Measurements from ENCODE around the gene XPO5. TPM values are rescaled to one million over a fixed set of nuclear protein-coding genes. Genes with fewer than 3 reads are reported as not detected.
A peak's percentile ranks its signal among the peaks of the same experiment; 100 is the strongest.

Gene XPO5
- total and polyA plus RNA-seq, 2 experiments from 2014 or later = 18.8 to 27.6 TPM

DNA sequence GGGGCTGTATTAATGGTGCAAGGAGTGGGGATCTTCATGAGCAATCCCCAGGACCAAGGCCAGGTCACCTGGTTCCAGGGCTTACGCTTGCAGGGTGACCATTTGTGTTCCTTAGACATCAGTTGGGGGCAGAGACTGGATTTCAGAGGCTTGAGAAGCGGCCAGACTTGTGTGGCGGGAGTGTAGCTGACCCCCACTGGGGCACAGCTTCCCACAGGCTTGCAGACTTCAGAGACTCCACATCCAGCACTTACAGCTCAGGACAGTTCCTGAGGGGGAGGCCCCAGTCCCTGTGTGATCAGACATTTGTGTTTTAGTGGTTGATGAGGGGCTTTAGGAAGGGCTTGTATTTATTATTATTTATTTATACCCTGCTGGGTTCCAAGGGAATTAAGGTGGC lies 83.2 kb downstream of the XPO5 start:
- H3F3A ChIP-seq (ENCODE audit: insufficient read depth) = peaks cover 22% of the 10 kb centered on the region
- peak overlapping the region; percentile 33 for H3K9ac ChIP-seq
- peak overlapping the region; percentile 74 for H3K4me2 ChIP-seq (ENCODE audit: unreplicated experiment)
- DNase-seq = peak; percentile 67
- H3K79me2 ChIP-seq (ENCODE audit: insufficient read depth) = peaks cover 31% of the 10 kb centered on the region
- H3K27ac ChIP-seq = peak overlapping the region; percentile 55
- H3K4me1 ChIP-seq (ENCODE audit: insufficient read depth) = peaks cover 76% of the 10 kb centered on the region
- no peak for TF ChIP-seq EZH2 (IDR thresholded peaks at IDR 0.05; ENCODE audit: insufficient read depth, poor library complexity, severe bottlenecking)
- no peak for TF ChIP-seq EZH2phosphoT487 (IDR thresholded peaks at IDR 0.05; ENCODE audit: insufficient read depth, low read depth)
- H2AFZ ChIP-seq = peak overlapping the region; percentile 6; the same call in 1 of the 2 replicates
- 6 to 10% methylated on average over 3 of the region's 3 CpGs for WGBS, 2 experiments (ENCODE audit: low coverage in 1 of 2, low lambda C conversion rate in 2 of 2, missing lambda C conversion rate in 2 of 2)
- H3K9me3 ChIP-seq (ENCODE audit: low read depth) = no peaks in the 10 kb centered on the region
- in situ Hi-C loops (cut with MboI) = no loop called here
- H3K4me3 ChIP-seq = peak overlapping the region; percentile 51
- H3K36me3 ChIP-seq (ENCODE audit: low read depth) = no peaks in the 10 kb centered on the region
- no peaks in the 10 kb centered on the region for H3K9me2 ChIP-seq (ENCODE audit: insufficient read depth)
- H3K27me3 ChIP-seq (replicated peaks; ENCODE audit: insufficient read depth) = no peaks in the 10 kb centered on the region
- H4K20me1 ChIP-seq (ENCODE audit: insufficient read depth) = no peaks in the 10 kb centered on the region

GRCh38 chr6:43491750-43492661 lies 83.8 kb downstream of the XPO5 start:
- H3K79me2 ChIP-seq (ENCODE audit: insufficient read depth) = peaks cover 24% of the 10 kb centered on the region
- H3K4me2 ChIP-seq (ENCODE audit: unreplicated experiment) = peak overlapping the region; percentile 74
- H3K4me1 ChIP-seq (ENCODE audit: insufficient read depth) = peaks cover 71% of the 10 kb centered on the region
- H3K9ac ChIP-seq = peak overlapping the region; percentile 33
- peak overlapping the region; percentile 55 for H3K27ac ChIP-seq
- H3K9me3 ChIP-seq (ENCODE audit: low read depth) = no peaks in the 10 kb centered on the region
- peak overlapping the region; percentile 6; the same call in 1 of the 2 replicates for H2AFZ ChIP-seq
- no peaks in the 10 kb centered on the region for H3K9me2 ChIP-seq (ENCODE audit: insufficient read depth)
- 9% methylated on average over 10 of the region's 10 CpGs for WGBS, 2 experiments (ENCODE audit: low coverage in 1 of 2, low lambda C conversion rate in 2 of 2, missing lambda C conversion rate in 2 of 2)
- H3K27me3 ChIP-seq (replicated peaks; ENCODE audit: insufficient read depth) = no peaks in the 10 kb centered on the region
- no peak for TF ChIP-seq EZH2phosphoT487 (IDR thresholded peaks at IDR 0.05; ENCODE audit: insufficient read depth, low read depth)
- no peak for TF ChIP-seq EZH2 (IDR thresholded peaks at IDR 0.05; ENCODE audit: insufficient read depth, poor library complexity, severe bottlenecking)
- peak overlapping the region; percentile 51 for H3K4me3 ChIP-seq
- no peaks in the 10 kb centered on the region for H3K36me3 ChIP-seq (ENCODE audit: low read depth)
- no peaks in the 10 kb centered on the region for H4K20me1 ChIP-seq (ENCODE audit: insufficient read depth)
- DNase-seq = peak; percentile 89
- H3F3A ChIP-seq (ENCODE audit: insufficient read depth) = peaks cover 22% of the 10 kb centered on the region
- in situ Hi-C loops (cut with MboI) = no loop called here

GRCh38 chr6:43490523-43490939 lies 85.3 kb downstream of the XPO5 start:
- no peaks in the 10 kb centered on the region for H3K36me3 ChIP-seq (ENCODE audit: low read depth)
- 51 to 56% methylated on average over 6 of the region's 6 CpGs for WGBS, 2 experiments (ENCODE audit: low coverage in 1 of 2, low lambda C conversion rate in 2 of 2, missing lambda C conversion rate in 2 of 2)
- no peak overlapping the region for H3K4me2 ChIP-seq (ENCODE audit: unreplicated experiment)
- H3K9ac ChIP-seq = no peak overlapping the region
- no peaks in the 10 kb centered on the region for H4K20me1 ChIP-seq (ENCODE audit: insufficient read depth)
- in situ Hi-C loops (cut with MboI) = no loop called here
- H3K27ac ChIP-seq = no peak overlapping the region
- H3K79me2 ChIP-seq (ENCODE audit: insufficient read depth) = peaks cover 19% of the 10 kb centered on the region
- no peaks in the 10 kb centered on the region for H3K27me3 ChIP-seq (replicated peaks; ENCODE audit: insufficient read depth)
- H3K4me1 ChIP-seq (ENCODE audit: insufficient read depth) = peaks cover 57% of the 10 kb centered on the region
- H2AFZ ChIP-seq = no peak overlapping the region
- no peak for TF ChIP-seq EZH2phosphoT487 (IDR thresholded peaks at IDR 0.05; ENCODE audit: insufficient read depth, low read depth)
- no peak for TF ChIP-seq EZH2 (IDR thresholded peaks at IDR 0.05; ENCODE audit: insufficient read depth, poor library complexity, severe bottlenecking)
- no peak overlapping the region for H3K4me3 ChIP-seq
- peaks cover 22% of the 10 kb centered on the region for H3F3A ChIP-seq (ENCODE audit: insufficient read depth)
- DNase-seq = no peak
- H3K9me3 ChIP-seq (ENCODE audit: low read depth) = no peaks in the 10 kb centered on the region
- H3K9me2 ChIP-seq (ENCODE audit: insufficient read depth) = no peaks in the 10 kb centered on the region

DNA sequence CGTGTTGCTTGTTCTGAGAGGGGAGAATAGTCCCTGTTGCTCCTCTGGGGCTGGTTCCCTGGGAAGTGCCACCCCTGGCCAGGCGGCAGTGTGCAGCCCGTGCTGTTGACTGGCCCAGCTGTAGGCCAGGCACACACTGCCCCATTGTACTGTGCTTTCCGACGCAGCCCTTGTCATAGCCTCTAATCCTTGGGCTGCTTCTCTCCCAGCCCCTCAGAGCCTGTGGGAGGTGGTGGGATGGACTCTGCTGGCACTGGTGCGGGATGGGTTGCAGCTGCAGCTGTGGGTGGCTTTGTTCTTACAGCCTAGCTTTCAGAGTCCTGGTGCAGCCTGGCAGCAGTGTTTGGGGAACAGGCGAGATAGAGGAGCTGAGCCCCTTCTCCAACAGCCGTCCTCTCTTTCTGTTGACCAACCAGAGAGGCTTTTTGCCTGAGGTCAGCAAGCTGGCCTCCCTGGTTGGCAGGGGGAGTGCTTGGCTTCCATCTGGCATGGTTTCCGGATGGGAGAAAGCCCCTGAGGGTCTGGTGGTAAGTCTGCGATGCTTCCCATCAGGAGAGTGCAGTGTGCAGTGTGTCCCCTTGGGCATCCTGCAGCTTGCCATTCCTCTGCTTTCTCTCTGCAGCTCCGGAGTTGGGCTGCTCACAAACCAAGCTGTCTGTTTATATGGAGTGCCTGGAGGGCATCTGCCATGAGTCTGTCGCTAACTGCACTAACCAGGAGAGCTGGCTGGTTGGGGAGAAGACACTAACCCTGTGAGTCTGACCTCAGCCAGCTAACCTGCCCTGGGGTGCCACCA lies 86.4 kb downstream of the XPO5 start:
- Histone ChIP-seq H3K79me2 (ENCODE audit: insufficient read depth) (peaks cover 8% of the 10 kb centered on the region), H3K36me3 (ENCODE audit: low read depth) (no peaks in the 10 kb centered on the region), H3K4me2 (ENCODE audit: unreplicated experiment) (no peak overlapping the region), H3K9me3 (ENCODE audit: low read depth) (no peaks in the 10 kb centered on the region), H3K9me2 (ENCODE audit: insufficient read depth) (no peaks in the 10 kb centered on the region), H3K9ac (no peak overlapping the region), H3K4me1 (ENCODE audit: insufficient read depth) (peaks cover 47% of the 10 kb centered on the region), H3F3A (ENCODE audit: insufficient read depth) (peaks cover 22% of the 10 kb centered on the region), H3K27ac (no peak overlapping the region), H3K27me3 (replicated peaks; ENCODE audit: insufficient read depth) (no peaks in the 10 kb centered on the region), H3K4me3 (no peak overlapping the region), H4K20me1 (ENCODE audit: insufficient read depth) (no peaks in the 10 kb centered on the region), H2AFZ (no peak overlapping the region)
- in situ Hi-C loops (cut with MboI) = no loop called here
- no peak for TF ChIP-seq EZH2 (IDR thresholded peaks at IDR 0.05; ENCODE audit: insufficient read depth, poor library complexity, severe bottlenecking)
- TF ChIP-seq EZH2phosphoT487 (IDR thresholded peaks at IDR 0.05; ENCODE audit: insufficient read depth, low read depth) = no peak
- WGBS, 2 experiments (ENCODE audit: low coverage in 1 of 2, low lambda C conversion rate in 2 of 2, missing lambda C conversion rate in 2 of 2) = 93 to 94% methylated on average over 12 of the region's 12 CpGs
- DNase-seq = no peak

Data from GM23248 (cell line).